ENCODE measurements around the gene ABLIM1.
A peak's percentile ranks its signal among the peaks of the same experiment; 100 is the strongest.

The ABLIM1 gene

DNA sequence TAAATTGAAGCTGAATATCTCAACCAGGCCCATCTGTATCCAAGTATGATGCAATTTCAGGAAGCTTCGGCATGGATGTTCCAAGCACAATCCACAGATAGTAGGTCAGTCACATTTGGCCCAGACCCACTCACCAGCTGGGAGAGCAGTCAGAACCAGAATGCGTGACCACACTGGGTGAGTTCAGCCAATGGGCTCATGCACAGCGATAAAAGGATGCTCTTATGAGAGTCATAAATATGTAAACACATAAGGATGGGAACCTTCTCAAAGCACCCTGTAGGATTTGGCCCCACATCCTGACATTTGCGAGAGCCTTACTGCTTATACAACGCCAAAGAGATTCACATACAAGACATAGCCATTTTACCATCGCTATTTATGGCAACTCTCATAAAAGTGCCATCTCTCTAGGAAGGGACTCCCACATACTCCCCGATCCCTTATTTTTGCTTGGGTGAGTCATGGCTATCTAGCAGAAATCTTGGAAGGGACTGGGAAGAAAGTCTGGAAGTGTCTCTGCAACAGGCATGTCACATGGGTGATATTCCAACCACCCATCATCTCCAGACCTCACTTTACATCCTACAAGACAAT is 256.8 kb downstream of the ABLIM1 start (continued):
- peak; percentile 27; the same call in 1 of the 2 replicates for TF ChIP-seq EGR2 (tag by site-specific recombination; IDR thresholded peaks at IDR 0.05; ENCODE audit: low read depth)
- TF ChIP-seq, protein P1, sequence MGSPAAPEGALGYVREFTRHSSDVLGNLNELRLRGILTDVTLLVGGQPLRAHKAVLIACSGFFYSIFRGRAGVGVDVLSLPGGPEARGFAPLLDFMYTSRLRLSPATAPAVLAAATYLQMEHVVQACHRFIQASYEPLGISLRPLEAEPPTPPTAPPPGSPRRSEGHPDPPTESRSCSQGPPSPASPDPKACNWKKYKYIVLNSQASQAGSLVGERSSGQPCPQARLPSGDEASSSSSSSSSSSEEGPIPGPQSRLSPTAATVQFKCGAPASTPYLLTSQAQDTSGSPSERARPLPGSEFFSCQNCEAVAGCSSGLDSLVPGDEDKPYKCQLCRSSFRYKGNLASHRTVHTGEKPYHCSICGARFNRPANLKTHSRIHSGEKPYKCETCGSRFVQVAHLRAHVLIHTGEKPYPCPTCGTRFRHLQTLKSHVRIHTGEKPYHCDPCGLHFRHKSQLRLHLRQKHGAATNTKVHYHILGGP (tag by site-specific recombination; IDR thresholded peaks at IDR 0.05) = 0 out of 2 replicates have a peak, but pooled peaks have one; percentile 36

- CTCF ChIA-PET = interaction anchor here (0.6 to 1.3 kb wide), 5 partner anchors 11 to 1014 kb away, joined by 3 to 7 read pairs (median 3); no protein-coding TSS in a partner anchor
These were observed 258.0 kb downstream of the ABLIM1 start for GRCh38 chr10:114400091-114400490.

DNA sequence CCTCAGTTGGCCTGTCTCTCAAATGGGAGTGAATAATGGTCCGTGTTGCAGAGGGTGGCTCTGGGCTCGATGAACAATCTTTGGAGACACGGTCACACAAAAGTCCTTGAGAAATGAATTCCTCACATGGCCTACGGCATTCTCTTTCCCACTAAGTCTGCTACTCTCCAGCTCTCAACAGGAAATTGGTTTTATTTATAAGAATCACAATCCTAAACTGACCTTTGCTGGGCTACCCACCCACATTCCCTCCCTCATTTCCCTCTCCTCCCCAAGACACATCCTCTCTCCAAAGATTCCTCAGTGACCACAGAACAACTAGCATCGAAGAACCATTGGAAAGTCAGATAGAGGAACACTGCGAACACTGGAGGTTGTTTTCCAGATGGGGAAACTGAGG is 258.5 kb downstream of the ABLIM1 start:
- CTCF ChIA-PET = interaction anchor here (0.6 to 1.3 kb wide), 3 partner anchors 11 to 480 kb away, joined by 3 to 7 read pairs (median 3); no protein-coding TSS in a partner anchor

More at GRCh38 chr10:114400091-114400490, 258.0 kb downstream of the ABLIM1 start:
- H3K4me1 ChIP-seq (ENCODE audit: control insufficient read depth, insufficient read depth, low read length) = no peaks in the 10 kb centered on the region
- no peaks in the 10 kb centered on the region for H3K9me3 ChIP-seq (ENCODE audit: control insufficient read depth, insufficient read depth, low read depth, low read length)
- POLR2A ChIA-PET = no interaction called here
- H3K27ac ChIP-seq (ENCODE audit: extremely low read depth, low read depth, low read length) = no peak overlapping the region
- TF ChIP-seq ZNF549 (tag by site-specific recombination; IDR thresholded peaks at IDR 0.05) = no peak
- TF ChIP-seq ZNF423 (tag by site-specific recombination; IDR thresholded peaks at IDR 0.05) = no peak
- no peak for TF ChIP-seq ZNF768 (tag by site-specific recombination; IDR thresholded peaks at IDR 0.05)
- no peak for TF ChIP-seq ZNF76 (tag by site-specific recombination; IDR thresholded peaks at IDR 0.05; ENCODE audit: borderline replicate concordance, low read depth)
- no peak for TF ChIP-seq ZBTB48 (tag by site-specific recombination; IDR thresholded peaks at IDR 0.05)
- TF ChIP-seq ZSCAN30 (tag by site-specific recombination; IDR thresholded peaks at IDR 0.05) = no peak
- TF ChIP-seq, protein P2, sequence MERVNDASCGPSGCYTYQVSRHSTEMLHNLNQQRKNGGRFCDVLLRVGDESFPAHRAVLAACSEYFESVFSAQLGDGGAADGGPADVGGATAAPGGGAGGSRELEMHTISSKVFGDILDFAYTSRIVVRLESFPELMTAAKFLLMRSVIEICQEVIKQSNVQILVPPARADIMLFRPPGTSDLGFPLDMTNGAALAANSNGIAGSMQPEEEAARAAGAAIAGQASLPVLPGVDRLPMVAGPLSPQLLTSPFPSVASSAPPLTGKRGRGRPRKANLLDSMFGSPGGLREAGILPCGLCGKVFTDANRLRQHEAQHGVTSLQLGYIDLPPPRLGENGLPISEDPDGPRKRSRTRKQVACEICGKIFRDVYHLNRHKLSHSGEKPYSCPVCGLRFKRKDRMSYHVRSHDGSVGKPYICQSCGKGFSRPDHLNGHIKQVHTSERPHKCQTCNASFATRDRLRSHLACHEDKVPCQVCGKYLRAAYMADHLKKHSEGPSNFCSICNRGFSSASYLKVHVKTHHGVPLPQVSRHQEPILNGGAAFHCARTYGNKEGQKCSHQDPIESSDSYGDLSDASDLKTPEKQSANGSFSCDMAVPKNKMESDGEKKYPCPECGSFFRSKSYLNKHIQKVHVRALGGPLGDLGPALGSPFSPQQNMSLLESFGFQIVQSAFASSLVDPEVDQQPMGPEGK (tag by site-specific recombination; IDR thresholded peaks at IDR 0.05) = no peak
- no peak for TF ChIP-seq ZNF48 (tag by site-specific recombination; IDR thresholded peaks at IDR 0.05)
- no peak for TF ChIP-seq HOXD13 (CRISPR knock-in tag; IDR thresholded peaks at IDR 0.05; ENCODE audit: borderline replicate concordance)
- TF ChIP-seq, protein P3, sequence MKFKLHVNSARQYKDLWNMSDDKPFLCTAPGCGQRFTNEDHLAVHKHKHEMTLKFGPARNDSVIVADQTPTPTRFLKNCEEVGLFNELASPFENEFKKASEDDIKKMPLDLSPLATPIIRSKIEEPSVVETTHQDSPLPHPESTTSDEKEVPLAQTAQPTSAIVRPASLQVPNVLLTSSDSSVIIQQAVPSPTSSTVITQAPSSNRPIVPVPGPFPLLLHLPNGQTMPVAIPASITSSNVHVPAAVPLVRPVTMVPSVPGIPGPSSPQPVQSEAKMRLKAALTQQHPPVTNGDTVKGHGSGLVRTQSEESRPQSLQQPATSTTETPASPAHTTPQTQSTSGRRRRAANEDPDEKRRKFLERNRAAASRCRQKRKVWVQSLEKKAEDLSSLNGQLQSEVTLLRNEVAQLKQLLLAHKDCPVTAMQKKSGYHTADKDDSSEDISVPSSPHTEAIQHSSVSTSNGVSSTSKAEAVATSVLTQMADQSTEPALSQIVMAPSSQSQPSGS (tag by site-specific recombination; IDR thresholded peaks at IDR 0.05; ENCODE audit: low read depth) = no peak
- TF ChIP-seq KLF7 (tag by site-specific recombination; IDR thresholded peaks at IDR 0.05; ENCODE audit: borderline replicate concordance) = no peak
- TF ChIP-seq ZNF785 (tag by site-specific recombination; IDR thresholded peaks at IDR 0.05) = no peak
- no peaks in the 10 kb centered on the region for H3K36me3 ChIP-seq (ENCODE audit: control insufficient read depth in 2 of 2, insufficient read depth in 1 of 2, low read length in 2 of 2)
- H3K4me3 ChIP-seq (ENCODE audit: low read depth, low read length) = no peak overlapping the region

More for the DNA sequence above, 258.5 kb downstream of the ABLIM1 start:
- no peak overlapping the region for H3K4me3 ChIP-seq (ENCODE audit: low read depth, low read length)
- no peak for TF ChIP-seq ZNF48 (tag by site-specific recombination; IDR thresholded peaks at IDR 0.05)
- no peak for TF ChIP-seq ZNF548 (tag by site-specific recombination; IDR thresholded peaks at IDR 0.05)
- TF ChIP-seq ZNF184 (tag by site-specific recombination; IDR thresholded peaks at IDR 0.05) = no peak
- TF ChIP-seq, protein P4, sequence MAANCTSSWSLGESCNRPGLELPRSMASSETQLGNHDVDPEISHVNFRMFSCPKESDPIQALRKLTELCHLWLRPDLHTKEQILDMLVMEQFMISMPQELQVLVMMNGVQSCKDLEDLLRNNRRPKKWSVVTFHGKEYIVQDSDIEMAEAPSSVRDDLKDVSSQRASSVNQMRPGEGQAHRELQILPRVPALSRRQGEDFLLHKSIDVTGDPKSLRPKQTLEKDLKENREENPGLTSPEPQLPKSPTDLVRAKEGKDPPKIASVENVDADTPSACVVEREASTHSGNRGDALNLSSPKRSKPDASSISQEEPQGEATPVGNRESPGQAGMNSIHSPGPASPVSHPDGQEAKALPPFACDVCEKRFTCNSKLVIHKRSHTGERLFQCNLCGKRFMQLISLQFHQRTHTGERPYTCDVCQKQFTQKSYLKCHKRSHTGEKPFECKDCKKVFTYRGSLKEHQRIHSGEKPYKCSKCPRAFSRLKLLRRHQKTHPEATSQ (tag by site-specific recombination; IDR thresholded peaks at IDR 0.05) = no peak
- TF ChIP-seq HOXC10 (CRISPR knock-in tag; IDR thresholded peaks at IDR 0.05) = no peak
- TF ChIP-seq EGR2 (tag by site-specific recombination; IDR thresholded peaks at IDR 0.05; ENCODE audit: low read depth) = no peak
- TF ChIP-seq ZNF423 (tag by site-specific recombination; IDR thresholded peaks at IDR 0.05) = no peak
- POLR2A ChIA-PET = no interaction called here
- H3K27ac ChIP-seq (ENCODE audit: extremely low read depth, low read depth, low read length) = no peak overlapping the region
- no peaks in the 10 kb centered on the region for H3K4me1 ChIP-seq (ENCODE audit: control insufficient read depth, insufficient read depth, low read length)
- no peaks in the 10 kb centered on the region for H3K9me3 ChIP-seq (ENCODE audit: control insufficient read depth, insufficient read depth, low read depth, low read length)
- H3K36me3 ChIP-seq (ENCODE audit: control insufficient read depth in 2 of 2, insufficient read depth in 1 of 2, low read length in 2 of 2) = no peaks in the 10 kb centered on the region
